Trophoblast cell (in vitro differentiated cells and primary cell): Measurements from ENCODE around the gene FGG.

Experiments used
- DNase-seq, 2 donors: peaks; one replicate each; pipeline ENCODE4 v3.0.0-alpha.2; 2016
- H2AFZ ChIP-seq: 2 replicates; pipeline ENCODE4 v1.6.1; 2013; ENCODE audit warnings: low read length, moderate library complexity, mild to moderate bottlenecking; ENCODE audit not compliant: insufficient read depth, poor library complexity
- H2AK5ac ChIP-seq: 2 replicates; pipeline ENCODE4 v1.6.1; 2013; ENCODE audit warnings: mild to moderate bottlenecking, low read length
- H2BK120ac ChIP-seq: 2 replicates; pipeline ENCODE4 v1.6.1; 2013; ENCODE audit warnings: low read length, mild to moderate bottlenecking, moderate library complexity; ENCODE audit not compliant: insufficient read depth, poor library complexity
- H2BK12ac ChIP-seq: 2 replicates; pipeline ENCODE4 v1.6.1; 2013; ENCODE audit warnings: mild to moderate bottlenecking, low read length, moderate library complexity
- H2BK5ac ChIP-seq: 2 replicates; pipeline ENCODE4 v1.6.1; 2013; ENCODE audit warnings: low read length, low read depth, moderate library complexity, mild to moderate bottlenecking; ENCODE audit not compliant: poor library complexity
- H3K14ac ChIP-seq: 2 replicates; pipeline ENCODE4 v1.6.1; 2013; ENCODE audit warnings: mild to moderate bottlenecking, low read length
- H3K18ac ChIP-seq: 2 replicates; pipeline ENCODE4 v1.6.1; 2013; ENCODE audit warnings: mild to moderate bottlenecking, low read length
- H3K23ac ChIP-seq: 2 replicates; pipeline ENCODE4 v1.6.1; 2013; ENCODE audit warnings: low read length
- H3K27ac ChIP-seq: 2 replicates; pipeline ENCODE4 v1.5.1; 2013; ENCODE audit warnings: low read depth, mild to moderate bottlenecking, inconsistent platforms, low read length, moderate library complexity
- H3K27me3 ChIP-seq: 2 replicates; pipeline ENCODE4 v1.6.1; 2013; ENCODE audit warnings: inconsistent platforms, mild to moderate bottlenecking, low read length, moderate library complexity; ENCODE audit not compliant: insufficient read depth
- H3K36me3 ChIP-seq, 2 experiments: 1 replicate in 1 of 2; 2 replicates in 1 of 2; pipeline ENCODE4 v1.6.1; 2013; ENCODE audit warnings: low read length in 2 of 2, mild to moderate bottlenecking in 2 of 2, moderate library complexity in 1 of 2; ENCODE audit not compliant: insufficient read depth in 2 of 2, control insufficient read depth in 1 of 2
- H3K4ac ChIP-seq: 2 replicates; pipeline ENCODE4 v1.6.1; 2013; ENCODE audit warnings: low read depth, mild to moderate bottlenecking, low read length, moderate library complexity
- H3K4me1 ChIP-seq, 2 experiments: 1 replicate in 1 of 2; 2 replicates in 1 of 2; pipeline ENCODE4 v1.6.1; 2013; ENCODE audit warnings: low read length in 2 of 2, mild to moderate bottlenecking in 2 of 2, moderate library complexity in 1 of 2; ENCODE audit not compliant: insufficient read depth in 2 of 2, control insufficient read depth in 1 of 2
- H3K4me2 ChIP-seq: 2 replicates; pipeline ENCODE4 v1.6.1; 2013; ENCODE audit warnings: inconsistent platforms, mild to moderate bottlenecking, low read length, moderate library complexity
- H3K4me3 ChIP-seq: 2 replicates; pipeline ENCODE4 v1.5.1; 2013; ENCODE audit warnings: mild to moderate bottlenecking, low read depth, low read length, inconsistent platforms
- H3K79me1 ChIP-seq: one replicate; pipeline ENCODE4 v1.6.1; 2013; ENCODE audit warnings: low read length
- H3K79me2 ChIP-seq: 2 replicates; pipeline ENCODE4 v1.6.1; 2013; ENCODE audit warnings: low read length, mild to moderate bottlenecking; ENCODE audit not compliant: control insufficient read depth, insufficient read depth, poor library complexity
- H3K9ac ChIP-seq: 2 replicates; pipeline ENCODE4 v1.6.1; 2013; ENCODE audit warnings: mild to moderate bottlenecking, low read length
- H3K9me3 ChIP-seq: 2 replicates; pipeline ENCODE4 v1.6.1; 2013; ENCODE audit warnings: low read depth, mild to moderate bottlenecking, control low read depth, inconsistent platforms, low read length; ENCODE audit not compliant: insufficient read depth
- H4K12ac ChIP-seq: 2 replicates; pipeline ENCODE4 v1.6.1; 2013; ENCODE audit warnings: low read depth, mild to moderate bottlenecking, low read length, moderate library complexity
- H4K8ac ChIP-seq: 2 replicates; pipeline ENCODE4 v1.6.1; 2013; ENCODE audit warnings: low read depth, mild to moderate bottlenecking, low read length, moderate library complexity
- H4K91ac ChIP-seq: one replicate; pipeline ENCODE4 v1.6.1; 2013; ENCODE audit warnings: low read depth, mild to moderate bottlenecking, low read length, moderate library complexity
- WGBS: extraction: QIAGEN DNeasy Blood & Tissue Kit; methylation state at CpG from one replicate; pipeline ENCODE4 v1.1.7; 2013; ENCODE audit warnings: missing lambda C conversion rate; ENCODE audit not compliant: insufficient read length, insufficient coverage; ENCODE audit errors: extremely low coverage; 5-methylcytosine and 5-hydroxymethylcytosine counted together

The FGG gene

DNA sequence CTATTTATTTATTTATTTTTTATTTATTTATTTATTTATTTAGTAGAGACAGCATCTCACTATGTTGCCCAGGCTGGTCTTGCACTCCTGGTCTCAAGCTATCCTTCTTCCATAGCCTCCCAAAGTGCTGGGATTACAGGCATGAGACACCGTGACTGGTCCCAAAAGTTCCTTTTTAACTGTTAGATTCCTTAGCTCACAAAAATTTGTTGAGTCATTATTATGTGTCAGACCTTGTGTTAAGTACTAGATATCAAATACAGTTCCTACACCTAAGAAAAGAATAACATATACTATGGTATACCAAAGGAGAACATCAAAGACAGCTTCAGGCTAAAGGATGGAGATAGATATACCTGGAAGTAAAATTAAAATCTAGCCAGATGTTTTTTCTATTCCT lies 33.5 kb downstream of the FGG start:
- Histone ChIP-seq H3K9ac (no peak overlapping the region), H3K18ac (no peak overlapping the region), H3K79me1 (no peaks in the 10 kb centered on the region), H4K12ac (no peak overlapping the region), H3K79me2 (no peaks in the 10 kb centered on the region), H2BK5ac (no peak overlapping the region), H3K27me3 (no peaks in the 10 kb centered on the region), H2AK5ac (no peak overlapping the region), H3K4me2 (no peak overlapping the region), H2BK120ac (no peak overlapping the region), H2AFZ (no peak overlapping the region), H2BK12ac (no peak overlapping the region), H3K14ac (no peak overlapping the region), H3K4ac (no peak overlapping the region), H4K8ac (no peak overlapping the region), H3K27ac (no peak overlapping the region), H3K4me3 (no peak overlapping the region), H3K36me3 (no peaks in the 10 kb centered on the region), H3K9me3 (no peaks in the 10 kb centered on the region), H4K91ac (no peak overlapping the region), H3K23ac (no peak overlapping the region), H3K4me1 (no peaks in the 10 kb centered on the region)
- DNase-seq: no peak
- WGBS: no CpG with 5 or more reads among the region's 1 CpG

DNA sequence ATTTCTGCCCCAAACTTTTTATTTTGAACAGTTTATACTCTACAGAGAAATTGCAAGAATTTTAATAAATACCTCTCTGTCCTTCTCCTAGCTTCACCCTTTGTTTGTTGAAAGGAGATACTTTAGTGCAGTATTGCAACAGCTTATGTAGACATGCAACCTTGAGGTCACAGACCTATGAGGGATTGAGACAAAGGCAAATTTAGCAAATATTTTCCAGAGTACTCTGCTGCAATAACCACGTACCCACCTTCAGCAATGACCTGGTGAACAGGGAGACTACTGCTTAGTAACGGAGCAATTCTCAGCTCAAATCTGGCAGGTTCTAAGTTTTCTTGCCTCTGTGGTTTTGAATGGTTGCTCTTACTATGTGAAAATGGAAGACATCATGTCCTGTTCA lies 35.1 kb downstream of the FGG start:
- no CpG with 5 or more reads among the region's 2 CpGs for WGBS

DNA sequence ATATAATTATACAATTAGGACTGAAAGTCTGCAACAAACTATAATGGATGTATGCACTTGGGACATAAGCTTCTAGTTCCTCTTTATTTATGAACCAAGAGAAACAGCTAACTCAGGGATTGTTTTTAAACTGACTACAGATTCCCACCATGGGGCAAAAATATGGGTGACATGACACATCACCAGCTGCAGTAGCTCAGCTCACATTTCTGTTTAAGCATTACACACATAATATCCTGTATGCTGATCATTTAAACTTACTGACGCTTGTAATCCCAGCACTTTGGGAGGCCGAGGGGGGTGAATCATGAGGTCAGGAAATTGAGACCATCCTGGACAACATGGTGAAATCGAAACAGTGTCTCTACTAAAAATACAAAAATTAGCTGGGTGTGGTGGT lies 38.1 kb downstream of the FGG start:
- Histone ChIP-seq H3K79me2 (no peaks in the 10 kb centered on the region), H3K27me3 (no peaks in the 10 kb centered on the region), H2AK5ac (no peak overlapping the region), H3K4me3 (no peak overlapping the region), H3K4me1 (no peaks in the 10 kb centered on the region), H3K4me2 (no peak overlapping the region), H2AFZ (no peak overlapping the region), H2BK12ac (no peak overlapping the region), H4K91ac (no peak overlapping the region), H2BK120ac (no peak overlapping the region), H3K36me3 (no peaks in the 10 kb centered on the region), H3K79me1 (no peaks in the 10 kb centered on the region), H3K18ac (no peak overlapping the region), H3K4ac (no peak overlapping the region), H3K23ac (no peak overlapping the region), H2BK5ac (no peak overlapping the region), H3K9ac (no peak overlapping the region), H3K27ac (no peak overlapping the region), H3K14ac (no peak overlapping the region), H4K12ac (no peak overlapping the region), H4K8ac (no peak overlapping the region), H3K9me3 (no peaks in the 10 kb centered on the region)
- no CpG with 5 or more reads among the region's 3 CpGs for WGBS
- DNase-seq: no peak

More for the DNA sequence above, 35.1 kb downstream of the FGG start:
- Histone ChIP-seq H3K79me2 (no peaks in the 10 kb centered on the region), H2BK120ac (no peak overlapping the region), H2AK5ac (no peak overlapping the region), H2BK5ac (no peak overlapping the region), H3K36me3 (no peaks in the 10 kb centered on the region), H3K79me1 (no peaks in the 10 kb centered on the region), H3K18ac (no peak overlapping the region), H2AFZ (no peak overlapping the region), H3K4me2 (no peak overlapping the region), H3K9me3 (no peaks in the 10 kb centered on the region), H2BK12ac (no peak overlapping the region), H4K8ac (no peak overlapping the region), H3K9ac (no peak overlapping the region), H4K12ac (no peak overlapping the region), H3K4me3 (no peak overlapping the region), H3K4me1 (no peaks in the 10 kb centered on the region), H3K23ac (no peak overlapping the region), H4K91ac (no peak overlapping the region), H3K14ac (no peak overlapping the region), H3K4ac (no peak overlapping the region), H3K27ac (no peak overlapping the region), H3K27me3 (no peaks in the 10 kb centered on the region)
- peak in 1 of 2 donors; percentile 27 for DNase-seq

DNA sequence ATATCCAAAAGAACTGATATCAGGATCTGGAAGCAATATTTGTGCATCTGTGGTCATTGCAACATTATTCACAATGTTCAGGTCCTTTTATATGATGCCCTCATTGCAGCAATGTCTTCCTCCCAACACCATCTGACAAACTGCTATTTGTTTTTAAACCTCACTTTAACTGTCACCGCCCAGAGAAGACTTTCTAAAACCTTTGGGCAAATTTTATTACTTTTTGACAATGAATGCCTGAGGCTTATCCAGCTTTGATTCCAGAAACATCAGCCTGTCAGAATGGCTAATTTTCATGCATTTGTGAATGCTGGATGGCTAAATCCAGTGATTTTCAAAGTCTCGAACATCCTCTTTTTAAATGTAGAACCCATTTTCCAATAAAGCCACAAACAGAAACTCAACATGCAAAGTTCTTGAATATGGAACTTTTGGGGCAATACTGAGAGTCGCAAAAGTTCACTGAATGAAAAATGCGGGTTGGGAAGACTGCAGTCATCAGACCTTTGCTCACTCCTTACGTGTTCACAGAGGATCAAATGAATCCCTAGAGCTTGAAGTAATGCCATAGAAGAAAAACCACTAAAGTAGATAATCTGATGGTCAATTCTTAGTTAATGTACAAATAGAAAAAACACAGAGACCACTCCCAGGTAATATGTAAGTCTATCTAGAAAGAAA lies 39.1 kb downstream of the FGG start:
- H2AK5ac ChIP-seq: no peak overlapping the region
- no peaks in the 10 kb centered on the region for H3K27me3 ChIP-seq
- no peak overlapping the region for H2AFZ ChIP-seq
- no peak overlapping the region for H3K23ac ChIP-seq
- WGBS: no CpG with 5 or more reads among the region's 5 CpGs
- H3K9me3 ChIP-seq: no peaks in the 10 kb centered on the region
- H3K4ac ChIP-seq: no peak overlapping the region
- H2BK120ac ChIP-seq: no peak overlapping the region
- H3K14ac ChIP-seq: no peak overlapping the region
- H3K79me2 ChIP-seq: no peaks in the 10 kb centered on the region
- H3K4me3 ChIP-seq: no peak overlapping the region
- DNase-seq: no peak
- no peak overlapping the region for H2BK5ac ChIP-seq
- no peaks in the 10 kb centered on the region for H3K36me3 ChIP-seq
- H3K4me2 ChIP-seq: no peak overlapping the region
- H3K79me1 ChIP-seq: no peaks in the 10 kb centered on the region
- no peak overlapping the region for H4K12ac ChIP-seq
- no peak overlapping the region for H3K27ac ChIP-seq
- H2BK12ac ChIP-seq: no peak overlapping the region
- no peaks in the 10 kb centered on the region for H3K4me1 ChIP-seq
- H4K91ac ChIP-seq: no peak overlapping the region
- H3K18ac ChIP-seq: no peak overlapping the region
- no peak overlapping the region for H3K9ac ChIP-seq
- H4K8ac ChIP-seq: no peak overlapping the region
